Loucy (cell line): ENCODE data around the gene ACP1.

ENCODE experiments used
- H2AFZ ChIP-seq: fragments of 200-600 bp; sonication (generic); 2 replicates; pipeline ENCODE4 v1.6.0; 2016; ENCODE audit warnings: antibody characterized with exemption, mild to moderate bottlenecking, low read length, moderate library complexity
- H3F3A ChIP-seq: fragments of 200-600 bp; 2 replicates; pipeline ENCODE4 v1.6.0; 2016; ENCODE audit warnings: antibody characterized with exemption, low read depth, mild to moderate bottlenecking
- H3K27me3 ChIP-seq: fragments of 200-600 bp; sonication (generic); 2 replicates; pipeline ENCODE4 v1.6.1; 2014; ENCODE audit warnings: low read length, mild to moderate bottlenecking; ENCODE audit not compliant: insufficient read depth, poor library complexity, severe bottlenecking
- H3K36me3 ChIP-seq: fragments of 200-600 bp; sonication (generic); 2 replicates; pipeline ENCODE4 v1.6.1; 2016; ENCODE audit warnings: low read length; ENCODE audit not compliant: insufficient read depth
- H3K4me1 ChIP-seq: fragments of 200-600 bp; sonication (generic); 2 replicates; pipeline ENCODE4 v1.5.1; 2014; ENCODE audit warnings: low read length, mild to moderate bottlenecking; ENCODE audit not compliant: insufficient read depth, poor library complexity, severe bottlenecking
- H3K4me2 ChIP-seq: fragments of 200-600 bp; sonication (generic); 2 replicates; pipeline ENCODE4 v1.6.0; 2014; ENCODE audit warnings: antibody characterized with exemption, low read length, low read depth, mild to moderate bottlenecking; ENCODE audit not compliant: poor library complexity, severe bottlenecking
- H3K4me3 ChIP-seq: fragments of 200-600 bp; sonication (generic); 2 replicates; pipeline ENCODE4 v1.5.1; 2014; ENCODE audit warnings: low read length, mild to moderate bottlenecking, mixed read lengths; ENCODE audit not compliant: poor library complexity, severe bottlenecking
- H3K79me2 ChIP-seq: fragments of 200-600 bp; sonication (generic); 2 replicates; pipeline ENCODE4 v1.6.1; 2014; ENCODE audit warnings: low read length; ENCODE audit not compliant: insufficient read depth
- H3K9ac ChIP-seq: fragments of 200-600 bp; sonication (generic); 2 replicates; pipeline ENCODE4 v1.6.0; 2014; ENCODE audit warnings: mild to moderate bottlenecking, low read depth, low read length, moderate library complexity; ENCODE audit not compliant: poor library complexity, severe bottlenecking
- H3K9me2 ChIP-seq: fragments of 200-600 bp; sonication (generic); replicated peaks from 2 replicates; pipeline ENCODE4 v1.6.1; 2016; ENCODE audit warnings: low read depth, low read length, mixed read lengths
- H3K9me3 ChIP-seq: fragments of 200-600 bp; sonication (generic); 2 replicates; pipeline ENCODE4 v1.6.1; 2014; ENCODE audit warnings: mild to moderate bottlenecking, antibody characterized with exemption, low read length, low read depth; ENCODE audit not compliant: insufficient read depth
- H4K20me1 ChIP-seq: fragments of 200-600 bp; sonication (generic); 2 replicates; pipeline ENCODE4 v1.6.0; 2014; ENCODE audit warnings: antibody characterized with exemption, low read length, mild to moderate bottlenecking; ENCODE audit not compliant: insufficient read depth, poor library complexity, severe bottlenecking
- EZH2phosphoT487 ChIP-seq: fragments of 200-600 bp; IDR thresholded peaks from 2 replicates; pipeline ENCODE4 v1.6.1; 2018; ENCODE audit warnings: antibody characterized with exemption, mild to moderate bottlenecking, moderate library complexity, borderline replicate concordance
- TF ChIP-seq, protein P1 (sequence below): fragments of 200-600 bp; sonication (generic); conservative IDR thresholded peaks from 2 replicates; pipeline ENCODE4 v1.5.1; 2014; ENCODE audit warnings: mild to moderate bottlenecking, antibody characterized with exemption, low read length

Gene ACP1

DNA sequence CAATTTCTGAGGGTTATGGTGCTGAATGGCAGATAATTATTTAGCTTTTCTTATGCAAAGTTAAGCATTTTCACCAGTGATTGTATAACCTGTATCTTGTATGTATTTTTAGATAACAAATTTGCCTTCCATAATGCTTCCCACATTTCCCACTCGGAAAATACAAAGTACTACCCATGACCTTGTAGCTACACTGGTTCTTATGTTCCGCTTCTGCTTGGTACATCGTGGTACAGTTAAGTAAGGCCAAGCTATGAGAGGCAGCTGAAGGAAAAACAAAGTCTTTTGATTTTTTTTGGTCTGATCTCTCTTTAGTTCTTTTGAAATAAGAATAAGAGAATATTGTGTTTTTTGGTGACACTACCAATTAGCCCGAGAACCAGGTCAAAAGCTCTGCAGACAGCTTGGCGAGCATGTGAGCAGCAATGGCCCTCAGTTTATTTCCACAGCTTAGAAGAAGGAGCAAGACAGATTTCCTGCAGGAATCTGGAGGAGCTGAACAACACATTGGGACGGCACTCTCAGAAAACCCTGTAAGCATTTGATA lies 27.7 kb upstream of the ACP1 start:
- no peak for TF ChIP-seq EZH2phosphoT487
- TF ChIP-seq, protein P1, sequence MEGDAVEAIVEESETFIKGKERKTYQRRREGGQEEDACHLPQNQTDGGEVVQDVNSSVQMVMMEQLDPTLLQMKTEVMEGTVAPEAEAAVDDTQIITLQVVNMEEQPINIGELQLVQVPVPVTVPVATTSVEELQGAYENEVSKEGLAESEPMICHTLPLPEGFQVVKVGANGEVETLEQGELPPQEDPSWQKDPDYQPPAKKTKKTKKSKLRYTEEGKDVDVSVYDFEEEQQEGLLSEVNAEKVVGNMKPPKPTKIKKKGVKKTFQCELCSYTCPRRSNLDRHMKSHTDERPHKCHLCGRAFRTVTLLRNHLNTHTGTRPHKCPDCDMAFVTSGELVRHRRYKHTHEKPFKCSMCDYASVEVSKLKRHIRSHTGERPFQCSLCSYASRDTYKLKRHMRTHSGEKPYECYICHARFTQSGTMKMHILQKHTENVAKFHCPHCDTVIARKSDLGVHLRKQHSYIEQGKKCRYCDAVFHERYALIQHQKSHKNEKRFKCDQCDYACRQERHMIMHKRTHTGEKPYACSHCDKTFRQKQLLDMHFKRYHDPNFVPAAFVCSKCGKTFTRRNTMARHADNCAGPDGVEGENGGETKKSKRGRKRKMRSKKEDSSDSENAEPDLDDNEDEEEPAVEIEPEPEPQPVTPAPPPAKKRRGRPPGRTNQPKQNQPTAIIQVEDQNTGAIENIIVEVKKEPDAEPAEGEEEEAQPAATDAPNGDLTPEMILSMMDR: no peak
- Histone ChIP-seq H3K79me2 (no peaks in the 10 kb centered on the region), H2AFZ (no peak overlapping the region), H3K4me3 (no peak overlapping the region), H3K36me3 (no peaks in the 10 kb centered on the region), H3K27me3 (no peaks in the 10 kb centered on the region), H4K20me1 (no peaks in the 10 kb centered on the region), H3K9me3 (peaks cover 2% of the 10 kb centered on the region; the same call in 1 of the 2 replicates), H3K4me1 (no peaks in the 10 kb centered on the region), H3K4me2 (no peak overlapping the region), H3K9ac (no peak overlapping the region), H3F3A (no peaks in the 10 kb centered on the region), H3K9me2 (no peaks in the 10 kb centered on the region)

DNA sequence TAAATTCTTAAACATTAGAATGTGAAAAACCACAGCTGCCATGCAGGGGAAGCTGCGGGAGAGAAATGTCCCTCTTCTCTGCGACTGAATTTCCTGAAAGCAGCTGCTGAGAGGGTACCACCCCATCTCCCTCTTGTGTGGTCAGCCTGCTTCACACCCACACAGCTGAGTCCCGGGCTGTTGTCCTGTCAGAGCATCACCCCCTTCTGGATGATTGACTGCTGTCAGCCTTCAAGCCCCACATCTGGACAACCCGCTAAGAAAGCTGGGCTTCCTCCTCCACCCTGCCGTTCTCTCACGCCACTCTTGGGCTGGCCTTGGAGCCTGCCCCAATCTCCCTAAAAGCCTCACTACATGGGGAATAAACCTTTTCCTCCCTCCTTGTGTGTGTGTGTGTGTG lies 26.9 kb upstream of the ACP1 start:
- Histone ChIP-seq H3K4me2 (no peak overlapping the region), H4K20me1 (no peaks in the 10 kb centered on the region), H3K9me3 (peaks cover 2% of the 10 kb centered on the region; the same call in 1 of the 2 replicates), H3K36me3 (no peaks in the 10 kb centered on the region), H3K79me2 (no peaks in the 10 kb centered on the region), H3F3A (no peaks in the 10 kb centered on the region), H3K9me2 (no peaks in the 10 kb centered on the region), H3K4me1 (no peaks in the 10 kb centered on the region), H3K4me3 (no peak overlapping the region), H2AFZ (no peak overlapping the region), H3K27me3 (no peaks in the 10 kb centered on the region), H3K9ac (no peak overlapping the region)
- TF ChIP-seq, protein P1: no peak
- no peak for TF ChIP-seq EZH2phosphoT487

DNA sequence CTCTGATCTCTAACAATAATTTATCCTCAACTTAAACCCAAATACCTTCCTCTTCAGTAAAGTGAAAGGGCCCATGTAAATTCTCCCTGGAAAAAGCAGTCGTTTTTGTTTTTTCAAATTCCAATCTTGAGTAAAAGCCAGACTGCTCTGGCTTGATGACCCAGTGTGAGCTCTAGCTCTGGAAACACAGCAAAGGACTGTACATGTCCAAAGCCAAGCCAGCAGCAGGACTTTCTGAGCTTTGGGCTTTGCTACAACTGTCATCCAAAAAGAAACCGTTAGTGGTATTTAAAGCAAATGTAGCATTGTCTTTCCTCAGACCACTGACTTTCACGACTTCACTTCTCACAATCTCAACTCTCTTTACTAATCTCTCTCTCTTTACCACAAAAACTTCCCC lies 26.3 kb upstream of the ACP1 start:
- peaks cover 2% of the 10 kb centered on the region; the same call in 1 of the 2 replicates for H3K9me3 ChIP-seq
- H3F3A ChIP-seq: no peaks in the 10 kb centered on the region
- no peaks in the 10 kb centered on the region for H3K4me1 ChIP-seq
- no peaks in the 10 kb centered on the region for H3K9me2 ChIP-seq
- H3K4me3 ChIP-seq: no peak overlapping the region
- H3K4me2 ChIP-seq: no peak overlapping the region
- no peak overlapping the region for H2AFZ ChIP-seq
- TF ChIP-seq EZH2phosphoT487: no peak
- TF ChIP-seq, protein P1: no peak
- H3K27me3 ChIP-seq: no peaks in the 10 kb centered on the region
- H3K79me2 ChIP-seq: no peaks in the 10 kb centered on the region
- H3K36me3 ChIP-seq: no peaks in the 10 kb centered on the region
- H3K9ac ChIP-seq: no peak overlapping the region
- H4K20me1 ChIP-seq: no peaks in the 10 kb centered on the region
